Nucleus accumbens (tissue), 56 donors: Measurements from ENCODE around the gene FOCAD.

Source experiments
- DNase-seq, 56 donors: peaks; one replicate each; lab custom pipeline; 2025; lab: John Stamatoyannopoulos, UW

Gene FOCAD

GRCh38 chr9:20728493-20729220, 44.6 kb downstream of the FOCAD start:
- no peak for DNase-seq

GRCh38 chr9:20729523-20729922, 45.5 kb downstream of the FOCAD start:
- no peak for DNase-seq

GRCh38 chr9:20732118-20732517, 48.1 kb downstream of the FOCAD start:
- no peak for DNase-seq

GRCh38 chr9:20734275-20734674, 50.2 kb downstream of the FOCAD start:
- no peak for DNase-seq

GRCh38 chr9:20740304-20740703, 56.2 kb downstream of the FOCAD start:
- no peak for DNase-seq

- DNase-seq = no peak
These were observed 57.0 kb downstream of the FOCAD start for GRCh38 chr9:20740929-20741582.

GRCh38 chr9:20742833-20743232, 58.8 kb downstream of the FOCAD start:
- DNase-seq = no peak

- no peak for DNase-seq
These were observed 60.1 kb downstream of the FOCAD start for GRCh38 chr9:20744036-20744630.

GRCh38 chr9:20746967-20747366, 62.9 kb downstream of the FOCAD start:
- no peak for DNase-seq

- no peak for DNase-seq
These were observed 65.6 kb downstream of the FOCAD start for GRCh38 chr9:20749496-20750198.

GRCh38 chr9:20753761-20754160, 69.7 kb downstream of the FOCAD start:
- DNase-seq = no peak

GRCh38 chr9:20754556-20754955, 70.5 kb downstream of the FOCAD start:
- no peak for DNase-seq

- DNase-seq = no peak
These were observed 76.3 kb downstream of the FOCAD start for GRCh38 chr9:20760246-20760891.

- no peak for DNase-seq
These were observed 86.9 kb downstream of the FOCAD start for GRCh38 chr9:20770947-20771346.

GRCh38 chr9:20771729-20772128, 87.7 kb downstream of the FOCAD start:
- DNase-seq = no peak

- DNase-seq = no peak
These were observed 91.6 kb downstream of the FOCAD start for GRCh38 chr9:20775683-20776082.

- no peak for DNase-seq
These were observed 97.0 kb downstream of the FOCAD start for GRCh38 chr9:20781092-20781491.

GRCh38 chr9:20782289-20782688, 98.2 kb downstream of the FOCAD start:
- DNase-seq = no peak

GRCh38 chr9:20783057-20784038, 99.3 kb downstream of the FOCAD start:
- peak in 3 of 56 donors; percentile 5 to 14 (median 8) for DNase-seq

- no peak for DNase-seq
These were observed 100.1 kb downstream of the FOCAD start for GRCh38 chr9:20784196-20784595.
